ENCODE measurements around the gene ZNF638.

Gene ZNF638

DNA sequence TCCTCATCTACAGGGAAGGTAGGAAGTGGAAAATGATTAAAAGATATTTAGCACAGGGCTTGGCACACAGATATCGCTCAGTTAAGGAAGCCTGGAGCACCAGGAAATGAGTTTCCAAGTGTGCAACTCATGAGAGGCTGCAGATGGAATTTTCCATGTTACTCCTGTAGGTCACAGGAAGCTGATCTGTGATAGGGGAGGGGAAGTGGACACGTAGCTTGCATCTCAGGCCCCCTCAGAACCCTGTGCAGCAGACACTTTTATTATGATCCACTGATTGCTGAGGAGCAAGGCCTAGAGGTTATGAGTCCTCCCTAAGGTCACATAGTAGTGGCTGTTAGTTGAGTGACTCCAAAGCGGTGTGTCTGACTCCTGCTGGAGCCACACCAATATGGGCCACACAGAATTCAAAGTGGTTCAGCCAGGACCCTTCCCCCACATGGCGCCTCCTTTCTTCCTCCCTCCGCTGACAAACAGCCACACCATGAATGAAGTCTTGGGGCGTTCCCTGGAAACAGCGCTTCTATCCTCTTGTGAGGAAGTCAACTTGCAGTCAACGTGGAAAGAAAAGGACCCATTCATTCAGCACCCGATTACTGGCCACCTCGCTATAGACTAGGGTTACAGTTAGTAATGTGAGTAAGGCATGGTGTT lies 143.3 kb downstream of the ZNF638 start:
- no peak for DNase-seq

DNA sequence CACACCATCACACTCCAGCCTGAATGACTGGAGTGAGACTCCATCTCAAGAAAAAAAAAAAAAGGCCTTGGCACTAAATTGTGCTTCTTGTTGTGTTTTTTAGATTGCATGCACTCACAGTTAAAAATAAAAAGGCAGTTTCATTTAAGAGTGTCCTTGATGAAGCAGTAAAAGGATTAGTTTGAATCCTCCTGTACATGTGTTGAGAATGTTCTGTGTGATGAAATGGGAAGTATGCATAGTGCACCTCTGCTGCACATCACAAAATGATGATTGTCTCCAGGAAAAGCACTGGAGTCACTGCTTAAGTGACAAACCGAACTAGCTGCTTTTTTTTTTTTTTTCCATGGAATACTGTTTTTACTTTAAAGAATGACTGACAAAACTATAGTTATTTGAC lies 144.9 kb downstream of the ZNF638 start:
- no peak for DNase-seq

DNA sequence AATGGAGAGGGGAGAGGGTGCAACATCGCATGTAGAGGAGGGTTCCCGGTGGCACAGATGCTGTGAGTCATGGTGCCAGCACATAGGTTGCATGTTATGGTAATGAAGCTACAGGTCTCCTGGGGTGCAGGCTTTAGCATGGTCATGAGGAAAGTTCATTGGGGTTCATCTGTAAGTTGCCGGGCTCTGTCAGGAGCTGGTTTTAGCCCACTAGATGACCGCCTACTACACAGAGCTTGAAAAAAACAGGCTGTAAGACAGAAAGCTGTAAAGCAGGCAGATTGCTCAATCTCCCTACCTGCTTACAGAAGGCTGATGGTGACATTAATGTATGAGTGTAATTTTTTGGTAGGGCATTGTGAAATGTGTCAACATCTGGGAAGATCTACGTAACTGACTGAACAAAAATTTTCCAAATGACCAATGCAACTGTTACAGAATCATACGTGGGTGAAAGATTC lies 145.7 kb downstream of the ZNF638 start:
- no peak for DNase-seq

DNA sequence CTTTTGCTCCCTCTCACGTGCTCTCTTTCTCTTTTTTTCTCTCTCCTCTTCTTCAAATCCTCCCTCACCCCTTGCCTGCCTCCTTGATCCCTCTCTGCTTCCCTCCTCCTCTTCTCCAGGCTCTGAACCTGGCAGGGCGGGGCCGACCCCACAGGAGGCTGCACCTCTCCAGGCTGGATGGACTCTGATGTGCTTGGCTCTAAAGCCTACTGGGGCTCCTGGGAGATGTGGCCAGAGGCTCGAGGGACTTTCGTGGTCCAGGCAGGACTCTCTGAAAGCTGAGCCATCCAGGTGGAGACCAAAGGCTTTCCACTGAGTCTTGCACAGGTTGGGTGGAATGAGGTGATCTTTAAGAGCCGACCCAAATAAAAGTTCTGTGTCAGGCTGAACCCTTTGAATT lies 147.2 kb downstream of the ZNF638 start:
- no peak for DNase-seq

DNA sequence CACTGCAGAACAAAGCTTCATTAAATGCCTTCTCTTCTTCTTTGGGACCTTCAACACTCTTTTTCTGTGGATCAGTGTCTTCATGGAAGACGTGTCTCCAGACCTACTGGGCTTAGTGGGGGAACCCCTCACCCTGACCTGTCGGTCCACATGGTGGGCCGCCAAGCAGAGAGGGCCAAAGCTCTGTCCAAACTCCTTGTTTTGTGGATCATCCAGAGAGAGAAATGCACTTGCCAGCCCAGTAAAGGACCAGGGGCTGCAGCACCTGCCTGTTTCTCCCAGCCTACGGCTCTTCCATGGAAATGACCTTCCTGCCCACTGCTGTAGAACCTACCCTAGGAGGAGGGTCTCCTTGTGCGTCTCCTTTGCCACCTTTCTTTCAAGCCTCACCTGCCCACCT lies 147.7 kb downstream of the ZNF638 start:
- DNase-seq, result no peak

DNA sequence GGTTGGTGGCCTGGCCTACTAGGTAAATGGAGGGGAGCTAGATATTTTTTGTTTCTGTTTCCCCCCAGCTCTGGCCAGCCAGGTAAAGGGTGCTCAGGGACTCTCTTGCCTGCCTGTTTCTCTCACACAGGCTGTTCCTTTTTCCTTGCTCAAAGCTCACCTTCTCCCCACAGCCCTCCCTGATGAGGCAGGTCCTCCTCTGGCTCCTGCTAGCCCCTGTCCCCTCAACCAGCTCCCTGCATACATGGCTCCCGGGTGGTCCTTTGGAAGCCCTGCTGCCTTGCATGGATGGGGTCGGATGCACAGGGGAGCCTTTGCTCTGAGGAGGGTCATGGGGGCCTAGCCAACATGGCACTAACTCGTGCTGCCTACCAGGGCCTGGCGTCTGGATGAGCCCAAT lies 149.5 kb downstream of the ZNF638 start:
- DNase-seq, result no peak

DNA sequence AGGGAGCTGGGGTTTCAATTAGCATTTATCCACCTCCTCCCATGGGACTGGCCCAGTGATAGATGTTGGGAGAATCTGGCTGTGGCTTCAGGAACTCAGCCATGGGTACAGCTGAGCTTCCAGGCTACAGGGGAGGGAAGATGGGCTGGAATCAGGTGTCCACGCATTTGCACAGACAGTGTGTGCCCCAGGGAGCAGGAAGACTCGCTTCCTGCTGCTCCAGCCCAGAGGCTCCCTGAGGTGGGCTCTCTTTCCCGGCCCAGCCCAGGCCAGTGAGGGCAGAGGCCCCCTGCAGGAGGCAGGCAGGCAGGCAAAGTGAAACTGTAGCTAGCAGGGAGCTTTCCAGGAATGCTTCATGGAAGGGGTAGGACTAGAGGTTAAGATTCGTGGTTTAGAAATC lies 150.5 kb downstream of the ZNF638 start:
- no peak for DNase-seq

DNA sequence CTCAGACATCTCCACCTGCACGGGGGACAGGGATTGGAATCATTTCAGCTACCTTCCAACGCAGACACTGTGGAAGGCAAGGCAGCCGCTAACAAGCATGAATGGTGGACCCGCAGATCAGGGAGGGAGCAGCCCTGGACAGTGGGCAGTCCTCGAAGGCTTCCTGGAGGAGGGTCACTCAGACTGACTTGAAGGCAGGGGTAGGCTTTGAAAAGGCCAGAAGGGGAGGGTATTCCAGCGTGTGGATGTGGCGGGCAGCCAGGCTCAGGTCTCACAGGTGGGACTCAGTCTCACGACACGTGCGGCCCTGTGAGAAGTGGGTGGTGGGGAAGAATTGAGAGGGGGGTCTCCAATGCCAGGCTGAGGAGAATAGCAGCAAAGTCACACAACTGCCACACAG lies 151.7 kb downstream of the ZNF638 start:
- no peak for DNase-seq

DNA sequence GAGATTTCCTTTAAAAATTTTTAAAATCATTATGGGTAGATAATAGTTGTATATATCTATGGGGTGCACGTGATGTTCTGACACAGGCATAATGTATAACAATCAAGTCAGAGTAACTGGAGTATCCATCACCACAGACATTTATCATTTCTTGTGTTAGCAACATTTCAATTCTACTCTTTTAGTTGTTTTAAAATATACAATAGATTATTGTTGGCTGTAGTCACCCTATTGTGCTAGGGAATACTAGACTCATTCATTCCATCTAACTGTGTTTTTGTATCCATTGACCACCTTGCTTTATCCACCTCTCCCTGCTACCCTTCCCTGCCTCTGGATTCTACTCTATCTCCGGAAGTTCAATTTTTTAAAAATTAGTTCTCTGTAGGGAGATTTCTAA lies 152.8 kb downstream of the ZNF638 start:
- no peak for DNase-seq

Data from KG1 (cell line).